B cell (primary cell): Measurements from ENCODE around the gene ABLIM1. TPM values are rescaled to one million over a fixed set of nuclear protein-coding genes. Genes with fewer than 3 reads are reported as not detected.
A peak's percentile ranks its signal among the peaks of the same experiment; 100 is the strongest.

Experiments used
- ATAC-seq: fragments of 200-7000 bp; cut with Tn5 transposase; one replicate; pipeline ENCODE4 v1.10.0; 2021; ENCODE audit warnings: low read depth, mild to moderate bottlenecking, moderate number of reproducible peaks, moderate library complexity
- CTCF ChIA-PET: fragments of 350-600 bp; sonication (Branson Sonifier 250); formaldehyde crosslinking; loops from one replicate; lab custom pipeline; 2021; ENCODE audit warnings: antibody characterized with exemption, inconsistent platforms; lab: Charles Lee
- POLR2A ChIA-PET: fragments of 350-600 bp; sonication (Branson Sonifier 250); formaldehyde crosslinking; loops from one replicate; lab custom pipeline; 2021; ENCODE audit warnings: antibody characterized with exemption; lab: Charles Lee
- DNase-seq: peaks from one replicate; pipeline ENCODE4 v3.0.0; 2013
- H2AFZ ChIP-seq: 2 replicates; pipeline ENCODE4 v1.6.1; 2012; ENCODE audit warnings: mild to moderate bottlenecking, low read depth, low read length; ENCODE audit not compliant: insufficient read depth, poor library complexity, severe bottlenecking
- H3K27ac ChIP-seq, 2 donors: 1 replicate in 1 of 2; 2 replicates in 1 of 2; pipeline ENCODE4 v1.5.1; 2012 to 2013; ENCODE audit warnings: low read length in 2 of 2, mild to moderate bottlenecking in 2 of 2, moderate library complexity in 1 of 2
- H3K27me3 ChIP-seq, 4 experiments: fragments of 200-600 bp in 1 of 4; sonication (generic) in 1 of 4; replicated peaks in 1 of 4; 1 replicate in 2 of 4; 2 replicates in 2 of 4; pipeline versions ENCODE4 v1.6.1 to v1.7.0; 2013 to 2016; ENCODE audit warnings: low read length in 3 of 4, mild to moderate bottlenecking in 2 of 4, mixed read lengths in 1 of 4, moderate library complexity in 1 of 4; ENCODE audit not compliant: insufficient read depth in 4 of 4, control insufficient read depth in 3 of 4; ENCODE audit errors: control extremely low read depth in 1 of 4
- H3K36me3 ChIP-seq, 2 experiments: replicated peaks in 1 of 2; 1 replicate in 1 of 2; 2 replicates in 1 of 2; pipeline versions ENCODE4 v1.6.1 to v1.7.1; 2013; ENCODE audit warnings: low read length in 1 of 2; ENCODE audit not compliant: insufficient read depth in 2 of 2, control insufficient read depth in 1 of 2; ENCODE audit errors: control extremely low read depth in 1 of 2, extremely low read depth in 1 of 2
- H3K4me1 ChIP-seq, 2 donors: fragments of 200-600 bp in 1 of 2; sonication (generic) in 1 of 2; 1 replicate in 1 of 2; 2 replicates in 1 of 2; pipeline versions ENCODE4 v1.5.1 to v1.6.1; 2013 to 2017; ENCODE audit warnings: low read length in 2 of 2; ENCODE audit not compliant: control insufficient read depth in 2 of 2, insufficient read depth in 2 of 2
- H3K4me2 ChIP-seq: replicated peaks from 2 replicates; pipeline ENCODE3; 2012; ENCODE audit warnings: mild to moderate bottlenecking, low read depth, low read length; ENCODE audit not compliant: poor library complexity, severe bottlenecking
- H3K4me3 ChIP-seq, 5 experiments: fragments of 200-600 bp in 1 of 5; sonication (generic) in 1 of 5; 1 replicate in 3 of 5; 2 replicates in 2 of 5; pipeline versions ENCODE4 v1.5.1 to v1.7.0; 2011 to 2016; ENCODE audit warnings: low read length in 4 of 5, mild to moderate bottlenecking in 4 of 5, low read depth in 2 of 5, control low read depth in 1 of 5, moderate library complexity in 1 of 5; ENCODE audit not compliant: insufficient read depth in 1 of 5; ENCODE audit errors: control extremely low read depth in 1 of 5, extremely low read depth in 1 of 5
- H3K79me2 ChIP-seq: fragments of 200-600 bp; sonication (generic); one replicate; pipeline ENCODE4 v1.6.0; 2016; ENCODE audit warnings: low read length; ENCODE audit not compliant: control insufficient read depth, insufficient read depth
- H3K9ac ChIP-seq: fragments of 200-600 bp; sonication (generic); 2 replicates; pipeline ENCODE4 v1.6.1; 2017; ENCODE audit warnings: mild to moderate bottlenecking, low read length, moderate library complexity
- H3K9me3 ChIP-seq, 3 donors: one replicate each; pipeline versions ENCODE4 v1.6.1 to v1.7.1; 2013; ENCODE audit warnings: low read length in 2 of 3; ENCODE audit not compliant: control insufficient read depth in 2 of 3, insufficient read depth in 1 of 3; ENCODE audit errors: control extremely low read depth in 1 of 3
- H4K20me1 ChIP-seq: 2 replicates; pipeline ENCODE4 v1.6.0; 2012; ENCODE audit warnings: mild to moderate bottlenecking, low read length; ENCODE audit not compliant: insufficient read depth, control insufficient read depth, poor library complexity, severe bottlenecking
- H3K27ac Mint-ChIP-seq: one replicate; pipeline ENCODE4 v1.8.0; 2021; ENCODE audit warnings: mixed read lengths
- H3K27me3 Mint-ChIP-seq: one replicate; pipeline ENCODE4 v1.8.0; 2021; ENCODE audit warnings: mixed read lengths
- H3K4me1 Mint-ChIP-seq: one replicate; pipeline ENCODE4 v1.8.0; 2021; ENCODE audit warnings: mixed read lengths
- H3K4me3 Mint-ChIP-seq: one replicate; pipeline ENCODE4 v1.8.0; 2021; ENCODE audit warnings: mixed read lengths
- H3K9me3 Mint-ChIP-seq: one replicate; pipeline ENCODE4 v1.8.0; 2022; ENCODE audit warnings: mixed read lengths; ENCODE audit not compliant: insufficient read depth
- EZH2 ChIP-seq: IDR thresholded peaks from 2 replicates; pipeline ENCODE4 v1.6.1; 2012; ENCODE audit warnings: borderline replicate concordance, low read depth, mild to moderate bottlenecking, moderate library complexity, low read length; ENCODE audit not compliant: insufficient read depth, poor library complexity, severe bottlenecking
- WGBS: methylation state at CpG from one replicate; pipeline ENCODE4 v1.1.5; 2013; ENCODE audit warnings: missing lambda C conversion rate; ENCODE audit not compliant: insufficient coverage; 5-methylcytosine and 5-hydroxymethylcytosine counted together
- intact Hi-C: fragments of 100-400 bp; cut with micrococcal nuclease; formaldehyde crosslinking; loops from one replicate; pipeline ENCODE4 v1.10.0; 2022
- polyA plus RNA-seq: library from polyadenylated mRNA; depleted of rRNA; stranded (reverse); fragments of >200 nt; gene quantifications from 2 replicates; pipeline ENCODE4 v1.2.3, GENCODE V29; 2012
- total RNA-seq, 2 donors: library from RNA; stranded (reverse); fragments of 120-200 nt in 1 of 2; gene quantifications; 1 replicate in 1 of 2; 2 replicates in 1 of 2; pipeline versions ENCODE4 v1.2.3 to v1.2.4, GENCODE V29; 2013 to 2022
- TF ChIP-seq, protein P1 (sequence below): fragments of 200-600 bp; IDR thresholded peaks from one replicate; pipeline ENCODE4 v1.8.0; 2022; ENCODE audit warnings: antibody characterized with exemption, mild to moderate bottlenecking

Gene ABLIM1
- total and polyA plus RNA-seq, 2 donors (not counting 1 experiment from before 2014, with no cell fraction given), result 55.6 to 148 TPM

GRCh38 chr10:114615600-114616007, 42.5 kb downstream of the ABLIM1 start:
- Mint-ChIP-seq H3K9me3 (no peaks in the 10 kb centered on the region), H3K4me3 (peak overlapping the region; percentile 43), H3K27me3 (peaks cover 3% of the 10 kb centered on the region), H3K27ac (no peak overlapping the region), H3K4me1 (peaks cover 10% of the 10 kb centered on the region)
- intact Hi-C loops, result no loop called here
- ChIA-PET POLR2A (no interaction called here), CTCF (interaction anchor here (0.8 to 1.4 kb wide), 3 partner anchors 12 to 144 kb away, joined by 3 to 5 read pairs (median 4); no protein-coding TSS in a partner anchor)
- no peak overlapping the region for H2AFZ ChIP-seq
- no peak overlapping the region for H3K9ac ChIP-seq
- no peaks in the 10 kb centered on the region for H4K20me1 ChIP-seq
- H3K4me2 ChIP-seq, result no peak overlapping the region
- DNase-seq (no peak), ATAC-seq (peak; percentile 58)
- no peaks in the 10 kb centered on the region for H3K27me3 ChIP-seq
- H3K4me1 ChIP-seq, result no peaks in the 10 kb centered on the region
- H3K9me3 ChIP-seq, result no peaks in the 10 kb centered on the region
- H3K79me2 ChIP-seq, result no peaks in the 10 kb centered on the region
- H3K27ac ChIP-seq, result no peak overlapping the region
- no peak for TF ChIP-seq EZH2
- TF ChIP-seq, protein P1, sequence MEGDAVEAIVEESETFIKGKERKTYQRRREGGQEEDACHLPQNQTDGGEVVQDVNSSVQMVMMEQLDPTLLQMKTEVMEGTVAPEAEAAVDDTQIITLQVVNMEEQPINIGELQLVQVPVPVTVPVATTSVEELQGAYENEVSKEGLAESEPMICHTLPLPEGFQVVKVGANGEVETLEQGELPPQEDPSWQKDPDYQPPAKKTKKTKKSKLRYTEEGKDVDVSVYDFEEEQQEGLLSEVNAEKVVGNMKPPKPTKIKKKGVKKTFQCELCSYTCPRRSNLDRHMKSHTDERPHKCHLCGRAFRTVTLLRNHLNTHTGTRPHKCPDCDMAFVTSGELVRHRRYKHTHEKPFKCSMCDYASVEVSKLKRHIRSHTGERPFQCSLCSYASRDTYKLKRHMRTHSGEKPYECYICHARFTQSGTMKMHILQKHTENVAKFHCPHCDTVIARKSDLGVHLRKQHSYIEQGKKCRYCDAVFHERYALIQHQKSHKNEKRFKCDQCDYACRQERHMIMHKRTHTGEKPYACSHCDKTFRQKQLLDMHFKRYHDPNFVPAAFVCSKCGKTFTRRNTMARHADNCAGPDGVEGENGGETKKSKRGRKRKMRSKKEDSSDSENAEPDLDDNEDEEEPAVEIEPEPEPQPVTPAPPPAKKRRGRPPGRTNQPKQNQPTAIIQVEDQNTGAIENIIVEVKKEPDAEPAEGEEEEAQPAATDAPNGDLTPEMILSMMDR, result no peak
- H3K36me3 ChIP-seq, result no peaks in the 10 kb centered on the region
- no CpG with 5 or more reads among the region's 1 CpG for WGBS
- H3K4me3 ChIP-seq, result no peak overlapping the region

DNA sequence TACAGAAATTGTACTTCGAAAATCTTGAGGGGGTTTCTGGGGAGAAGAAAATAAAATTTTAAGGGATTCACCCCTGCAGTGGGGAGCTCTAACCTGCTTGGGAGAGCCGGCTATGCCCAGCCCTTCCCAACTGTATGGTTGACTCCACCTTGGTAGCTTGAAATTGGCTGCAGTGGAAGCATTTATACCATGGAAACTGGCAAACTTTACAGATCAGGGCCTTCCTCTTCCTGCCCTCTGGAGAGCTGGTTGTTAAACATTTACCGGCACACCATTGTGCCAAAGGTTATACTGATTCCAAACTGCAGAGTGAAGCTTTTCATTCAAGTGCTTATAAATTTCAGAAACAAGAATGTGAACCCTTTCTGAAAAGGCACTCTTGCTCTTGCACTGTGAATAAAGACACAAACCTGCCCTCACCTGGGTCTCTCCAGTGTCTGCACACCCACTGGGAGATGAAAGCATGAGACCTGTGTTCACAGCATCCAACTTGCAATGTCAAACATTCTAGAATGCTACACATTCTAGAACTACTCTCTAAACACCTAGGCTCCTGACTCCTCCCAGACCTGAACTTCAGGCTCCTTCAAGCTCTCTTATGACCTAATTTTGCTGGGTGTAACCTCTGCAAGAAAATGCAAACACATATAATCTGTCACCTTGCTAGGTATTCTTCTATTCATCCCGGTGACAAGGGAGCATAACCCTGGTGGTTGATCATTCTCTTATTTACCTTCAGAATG, 44.7 kb downstream of the ABLIM1 start:
- Mint-ChIP-seq H3K27me3 (peaks cover 3% of the 10 kb centered on the region), H3K4me1 (peaks cover 10% of the 10 kb centered on the region), H3K27ac (no peak overlapping the region), H3K4me3 (no peak overlapping the region), H3K9me3 (no peaks in the 10 kb centered on the region)
- Histone ChIP-seq H3K27me3 (no peaks in the 10 kb centered on the region), H3K9ac (no peak overlapping the region), H3K4me1 (no peaks in the 10 kb centered on the region), H3K79me2 (no peaks in the 10 kb centered on the region), H4K20me1 (no peaks in the 10 kb centered on the region), H2AFZ (no peak overlapping the region), H3K36me3 (no peaks in the 10 kb centered on the region), H3K9me3 (no peaks in the 10 kb centered on the region), H3K4me2 (no peak overlapping the region), H3K4me3 (no peak overlapping the region), H3K27ac (no peak overlapping the region)
- WGBS, result 100% methylated on average over 2 of the region's 4 CpGs
- no peak for DNase-seq
- intact Hi-C loops, result no loop called here
- ChIA-PET POLR2A (no interaction called here), CTCF (no interaction called here)
- no peak for TF ChIP-seq EZH2
- TF ChIP-seq, protein P1, result no peak
- ATAC-seq, result no peak
